ENCODE data around the gene PRKAA1. TPM values are rescaled to one million over a fixed set of nuclear protein-coding genes. Genes with fewer than 3 reads are reported as not detected.

The PRKAA1 gene
- total and polyA plus RNA-seq, 2 donors = 31.6 to 43.5 TPM

- peaks cover 13 to 20% of the 10 kb centered on the region in 2 donors for H3K4me1 ChIP-seq (ENCODE audit: control insufficient read depth in 2 of 2, insufficient read depth in 2 of 2, low read length in 2 of 2)
- no peaks in the 10 kb centered on the region for H3K9me3 ChIP-seq (ENCODE audit: control insufficient read depth in 2 of 2, insufficient read depth in 1 of 2, low read length in 1 of 2)
- no peaks in the 10 kb centered on the region for H3K27me3 ChIP-seq (ENCODE audit: control insufficient read depth in 2 of 2, insufficient read depth in 1 of 2, low read length in 1 of 2)
- 7% methylated on average over 61 of the region's 61 CpGs for WGBS
- peak within 1 kb of the TSS; percentile 95 to 97 for H3K27ac ChIP-seq (ENCODE audit: low read depth in 1 of 2, low read length in 1 of 2)
- H3K4me3 ChIP-seq (ENCODE audit: low read length in 2 of 2) = peak within 1 kb of the TSS; percentile 60 to 99
- peak; percentile 80 to 96 (median 89) for DNase-seq (ENCODE audit: low read depth in 6 of 9, low spot score in 9 of 9)
- peaks cover 29 to 44% of the 10 kb centered on the region in 2 donors for H3K36me3 ChIP-seq (ENCODE audit: control insufficient read depth in 2 of 2, insufficient read depth in 2 of 2, low read length in 1 of 2)
These were observed 36.9 kb upstream of the PRKAA1 start, which contains the start of gene RPL37 for GRCh38 chr5:40834849-40835787. TSS of gene RPL37 (minus strand) at chr5:40835222. CDS start at chr5:40835185, 37 bp downstream.

GRCh38 chr5:40834391-40834848 lies 36.2 kb upstream of the PRKAA1 start:
- H3K27me3 ChIP-seq (ENCODE audit: control insufficient read depth in 2 of 2, insufficient read depth in 1 of 2, low read length in 1 of 2) = no peaks in the 10 kb centered on the region
- under 1% methylated on average over 21 of the region's 21 CpGs for WGBS
- H3K27ac ChIP-seq (ENCODE audit: low read depth in 1 of 2, low read length in 1 of 2) = peak overlapping the region; percentile 83 to 97
- H3K36me3 ChIP-seq (ENCODE audit: control insufficient read depth in 2 of 2, insufficient read depth in 2 of 2, low read length in 1 of 2) = peaks cover 36 to 51% of the 10 kb centered on the region in 2 donors
- peak in 8 of 9 donors; percentile 3 to 72 (median 42) for DNase-seq (ENCODE audit: low read depth in 6 of 9, low spot score in 9 of 9)
- peaks cover 13 to 20% of the 10 kb centered on the region in 2 donors for H3K4me1 ChIP-seq (ENCODE audit: control insufficient read depth in 2 of 2, insufficient read depth in 2 of 2, low read length in 2 of 2)
- no peaks in the 10 kb centered on the region for H3K9me3 ChIP-seq (ENCODE audit: control insufficient read depth in 2 of 2, insufficient read depth in 1 of 2, low read length in 1 of 2)
- H3K4me3 ChIP-seq (ENCODE audit: low read length in 2 of 2) = peak overlapping the region; percentile 60 to 99

GRCh38 chr5:40833712-40834229 lies 35.6 kb upstream of the PRKAA1 start:
- 68% methylated on average over 13 of the region's 13 CpGs for WGBS
- H3K27ac ChIP-seq (ENCODE audit: low read depth in 1 of 2, low read length in 1 of 2) = peak overlapping the region in 1 of 2 donors; percentile 97
- no peak for DNase-seq (ENCODE audit: low read depth in 6 of 9, low spot score in 9 of 9)
- peak overlapping the region; percentile 60 to 99 for H3K4me3 ChIP-seq (ENCODE audit: low read length in 2 of 2)
- H3K36me3 ChIP-seq (ENCODE audit: control insufficient read depth in 2 of 2, insufficient read depth in 2 of 2, low read length in 1 of 2) = peaks cover 43 to 57% of the 10 kb centered on the region in 2 donors
- peaks cover 13 to 20% of the 10 kb centered on the region in 2 donors for H3K4me1 ChIP-seq (ENCODE audit: control insufficient read depth in 2 of 2, insufficient read depth in 2 of 2, low read length in 2 of 2)
- no peaks in the 10 kb centered on the region for H3K9me3 ChIP-seq (ENCODE audit: control insufficient read depth in 2 of 2, insufficient read depth in 1 of 2, low read length in 1 of 2)
- no peaks in the 10 kb centered on the region for H3K27me3 ChIP-seq (ENCODE audit: control insufficient read depth in 2 of 2, insufficient read depth in 1 of 2, low read length in 1 of 2)

GRCh38 chr5:40832345-40832744 lies 34.2 kb upstream of the PRKAA1 start:
- Histone ChIP-seq H3K36me3 (ENCODE audit: control insufficient read depth in 2 of 2, insufficient read depth in 2 of 2, low read length in 1 of 2) (peaks cover 54 to 71% of the 10 kb centered on the region in 2 donors), H3K4me1 (ENCODE audit: control insufficient read depth in 2 of 2, insufficient read depth in 2 of 2, low read length in 2 of 2) (peaks cover 13 to 20% of the 10 kb centered on the region in 2 donors)
- 97% methylated on average over 4 of the region's 4 CpGs for WGBS

GRCh38 chr5:40831346-40832210 lies 33.4 kb upstream of the PRKAA1 start:
- no peak overlapping the region for H3K4me3 ChIP-seq (ENCODE audit: low read length in 2 of 2)
- H3K4me1 ChIP-seq (ENCODE audit: control insufficient read depth in 2 of 2, insufficient read depth in 2 of 2, low read length in 2 of 2) = peaks cover 13 to 20% of the 10 kb centered on the region in 2 donors
- peaks cover 62 to 79% of the 10 kb centered on the region in 2 donors for H3K36me3 ChIP-seq (ENCODE audit: control insufficient read depth in 2 of 2, insufficient read depth in 2 of 2, low read length in 1 of 2)
- DNase-seq (ENCODE audit: low read depth in 6 of 9, low spot score in 9 of 9) = no peak
- H3K27ac ChIP-seq (ENCODE audit: low read depth in 1 of 2, low read length in 1 of 2) = no peak overlapping the region
- no peaks in the 10 kb centered on the region for H3K9me3 ChIP-seq (ENCODE audit: control insufficient read depth in 2 of 2, insufficient read depth in 1 of 2, low read length in 1 of 2)
- 90% methylated on average over 4 of the region's 4 CpGs for WGBS
- H3K27me3 ChIP-seq (ENCODE audit: control insufficient read depth in 2 of 2, insufficient read depth in 1 of 2, low read length in 1 of 2) = no peaks in the 10 kb centered on the region

More at GRCh38 chr5:40832345-40832744, 34.2 kb upstream of the PRKAA1 start:
- H3K27ac ChIP-seq (ENCODE audit: low read depth in 1 of 2, low read length in 1 of 2) = no peak overlapping the region
- no peaks in the 10 kb centered on the region for H3K27me3 ChIP-seq (ENCODE audit: control insufficient read depth in 2 of 2, insufficient read depth in 1 of 2, low read length in 1 of 2)
- no peaks in the 10 kb centered on the region for H3K9me3 ChIP-seq (ENCODE audit: control insufficient read depth in 2 of 2, insufficient read depth in 1 of 2, low read length in 1 of 2)
- no peak overlapping the region for H3K4me3 ChIP-seq (ENCODE audit: low read length in 2 of 2)
- no peak for DNase-seq (ENCODE audit: low read depth in 6 of 9, low spot score in 9 of 9)

GRCh38 chr5:40829748-40830533 lies 31.8 kb upstream of the PRKAA1 start:
- peaks cover 65 to 85% of the 10 kb centered on the region in 2 donors for H3K36me3 ChIP-seq (ENCODE audit: control insufficient read depth in 2 of 2, insufficient read depth in 2 of 2, low read length in 1 of 2)
- 97% methylated on average over 13 of the region's 13 CpGs for WGBS
- peaks cover 10 to 11% of the 10 kb centered on the region in 2 donors for H3K4me1 ChIP-seq (ENCODE audit: control insufficient read depth in 2 of 2, insufficient read depth in 2 of 2, low read length in 2 of 2)

GRCh38 chr5:40828690-40829661 lies 30.8 kb upstream of the PRKAA1 start:
- Histone ChIP-seq H3K4me3 (ENCODE audit: low read length in 2 of 2) (no peak overlapping the region), H3K36me3 (ENCODE audit: control insufficient read depth in 2 of 2, insufficient read depth in 2 of 2, low read length in 1 of 2) (peaks cover 68 to 80% of the 10 kb centered on the region in 2 donors), H3K9me3 (ENCODE audit: control insufficient read depth in 2 of 2, insufficient read depth in 1 of 2, low read length in 1 of 2) (no peaks in the 10 kb centered on the region), H3K4me1 (ENCODE audit: control insufficient read depth in 2 of 2, insufficient read depth in 2 of 2, low read length in 2 of 2) (peaks cover 7 to 11% of the 10 kb centered on the region in 2 donors), H3K27ac (ENCODE audit: low read depth in 1 of 2, low read length in 1 of 2) (no peak overlapping the region), H3K27me3 (ENCODE audit: control insufficient read depth in 2 of 2, insufficient read depth in 1 of 2, low read length in 1 of 2) (no peaks in the 10 kb centered on the region)
- no peak for DNase-seq (ENCODE audit: low read depth in 6 of 9, low spot score in 9 of 9)
- over 99% methylated on average over 3 of the region's 3 CpGs for WGBS

More at GRCh38 chr5:40829748-40830533, 31.8 kb upstream of the PRKAA1 start:
- Histone ChIP-seq H3K4me3 (ENCODE audit: low read length in 2 of 2) (no peak overlapping the region), H3K27me3 (ENCODE audit: control insufficient read depth in 2 of 2, insufficient read depth in 1 of 2, low read length in 1 of 2) (no peaks in the 10 kb centered on the region), H3K27ac (ENCODE audit: low read depth in 1 of 2, low read length in 1 of 2) (no peak overlapping the region), H3K9me3 (ENCODE audit: control insufficient read depth in 2 of 2, insufficient read depth in 1 of 2, low read length in 1 of 2) (no peaks in the 10 kb centered on the region)
- DNase-seq (ENCODE audit: low read depth in 6 of 9, low spot score in 9 of 9) = no peak
